ENCODE data around the gene TMEM121.

TMEM121 gene

DNA sequence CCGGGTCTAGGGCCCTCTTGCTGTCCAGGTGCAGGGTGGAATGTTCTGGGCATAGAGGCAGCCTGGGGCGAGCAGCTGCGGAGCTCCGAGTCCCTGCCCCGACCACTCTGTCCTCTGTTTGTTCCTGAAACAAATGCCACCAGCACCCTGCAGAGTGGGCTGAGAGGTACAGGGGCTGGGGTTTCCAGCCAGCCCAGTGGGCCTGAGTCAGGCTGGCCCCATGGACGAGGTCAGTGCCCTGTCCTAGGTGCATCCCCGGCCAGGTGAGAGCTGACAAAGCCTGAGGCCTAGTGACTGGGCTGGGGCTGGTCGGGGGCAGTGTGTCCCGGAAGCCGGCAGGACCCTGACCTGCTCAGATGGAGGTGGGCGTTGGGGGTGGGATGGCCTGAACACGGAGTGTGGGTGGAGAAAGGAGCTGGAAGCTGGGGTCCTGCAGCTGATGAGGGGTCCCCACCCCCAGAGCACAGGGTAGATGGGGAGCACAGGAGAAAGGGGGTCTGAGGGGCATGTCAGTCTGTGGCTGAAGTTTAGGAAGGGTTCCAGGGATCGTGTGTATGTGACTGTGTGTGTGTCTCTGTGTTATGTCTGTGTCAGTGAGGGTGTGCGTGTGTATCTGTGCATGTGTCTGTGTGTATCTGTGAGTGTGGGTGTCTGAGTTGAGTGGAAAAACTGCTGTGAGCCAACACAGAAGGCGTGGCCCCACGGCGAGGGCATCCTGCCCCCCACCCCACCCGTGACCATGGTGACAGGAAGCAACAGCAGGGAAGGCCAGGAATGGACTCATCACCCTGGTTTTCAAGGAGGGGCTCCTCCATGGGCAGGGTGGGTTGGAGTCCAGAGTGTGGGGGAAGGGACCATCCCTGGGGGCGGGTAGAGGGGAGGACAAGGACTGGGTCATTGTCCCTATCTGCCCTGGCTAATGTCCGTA lies 42.0 kb upstream of the TMEM121 start:
- no peak for TF ChIP-seq GATA2 (IDR thresholded peaks at IDR 0.05; ENCODE audit: low read depth, low read length)
- no peak for TF ChIP-seq GATA3 (IDR thresholded peaks at IDR 0.05; ENCODE audit: low read depth, low read length)

DNA sequence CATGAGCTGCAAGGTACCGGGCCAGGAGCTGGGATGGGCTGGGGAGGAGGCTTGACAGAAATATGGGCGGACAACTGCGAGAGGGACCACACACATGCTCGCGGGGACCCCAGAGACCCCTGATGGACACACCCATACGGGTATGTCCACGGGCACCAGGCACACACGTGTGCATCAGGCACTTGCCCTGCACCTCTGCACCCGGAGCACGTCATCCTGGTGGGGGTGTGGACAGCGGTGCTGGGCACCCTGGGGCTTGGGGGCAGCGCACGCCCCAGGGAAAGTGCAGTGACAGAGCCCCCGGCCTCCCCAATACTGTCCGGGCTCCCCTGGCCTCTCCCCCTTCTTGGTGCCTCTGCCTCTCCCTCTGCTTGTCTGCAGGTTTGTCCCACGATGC lies 41.4 kb upstream of the TMEM121 start:
- TF ChIP-seq GATA3 (IDR thresholded peaks at IDR 0.05; ENCODE audit: low read depth, low read length), result no peak
- no peak for TF ChIP-seq GATA2 (IDR thresholded peaks at IDR 0.05; ENCODE audit: low read depth, low read length)

DNA sequence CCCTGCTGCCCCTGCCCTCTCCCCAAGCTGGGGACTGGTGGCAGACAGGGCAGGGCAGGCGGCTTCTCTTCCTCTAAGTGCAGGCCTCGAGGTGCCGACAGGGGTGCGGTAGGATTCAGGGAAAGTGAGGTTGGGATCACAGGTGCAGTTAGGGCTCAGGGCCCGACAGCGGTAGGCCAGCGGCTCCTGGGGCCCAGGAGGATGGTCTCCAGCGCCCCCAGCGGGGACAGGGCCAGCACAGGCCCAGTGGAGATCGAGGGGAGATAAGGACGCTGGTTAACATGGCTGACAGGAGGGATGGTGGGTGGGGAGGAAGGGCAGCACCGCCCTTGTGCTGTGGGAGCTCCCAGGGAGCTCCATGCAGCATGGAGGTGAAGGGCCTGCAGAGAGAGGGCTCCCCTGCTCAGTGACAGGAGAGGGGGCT lies 40.6 kb upstream of the TMEM121 start:
- TF ChIP-seq GATA2 (IDR thresholded peaks at IDR 0.05; ENCODE audit: low read depth, low read length) (peak; percentile 100), GATA3 (IDR thresholded peaks at IDR 0.05; ENCODE audit: low read depth, low read length) (no peak)

DNA sequence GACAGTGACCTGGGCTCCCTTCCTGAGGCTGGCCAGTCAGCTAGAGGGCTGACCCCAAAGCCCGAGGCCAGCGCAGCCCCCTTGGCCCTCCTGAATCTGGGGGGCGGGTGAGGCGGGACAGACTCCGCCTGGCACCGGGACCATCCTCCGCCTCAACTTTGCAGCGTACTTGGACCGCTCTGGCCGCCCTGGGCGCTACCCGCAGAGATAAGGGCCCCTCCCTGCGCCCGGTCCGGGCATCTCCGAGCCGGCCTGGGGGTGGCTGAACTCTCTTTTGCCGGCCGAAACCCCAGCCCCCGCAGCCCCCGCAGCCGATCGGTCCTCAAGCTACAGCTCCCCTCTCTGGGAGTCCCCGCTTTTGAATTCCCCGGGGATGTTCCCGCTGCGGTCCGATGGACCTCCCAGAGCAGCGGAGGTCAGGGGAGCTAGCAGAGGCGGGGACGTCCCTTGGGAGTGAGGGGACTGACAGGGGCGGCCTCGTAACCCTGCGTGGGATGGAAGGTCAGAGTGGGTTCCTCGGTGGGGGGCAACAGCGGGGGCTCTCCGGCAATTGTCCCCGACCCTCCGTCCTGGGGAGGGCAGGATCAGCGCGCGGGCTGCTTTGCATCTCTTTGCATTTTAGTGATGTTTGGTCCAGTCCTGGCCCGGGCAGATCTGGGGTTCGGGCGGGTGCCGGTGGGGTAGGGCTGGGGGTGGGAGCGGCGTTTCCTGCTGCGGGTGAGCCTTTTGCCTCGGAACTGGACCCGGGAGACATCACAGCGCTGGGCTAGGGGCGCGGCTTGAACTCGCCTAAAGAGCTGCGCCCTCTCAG lies 40.0 kb upstream of the TMEM121 start, which contains the start of gene CRIP1:
CRIP1 (plus strand) TSS at position 724 of the 811 bp plus-strand sequence. CDS start 374 bp downstream, outside the sequence.
- no peak for TF ChIP-seq GATA3 (IDR thresholded peaks at IDR 0.05; ENCODE audit: low read depth, low read length)
- TF ChIP-seq GATA2 (IDR thresholded peaks at IDR 0.05; ENCODE audit: low read depth, low read length), result no peak

DNA sequence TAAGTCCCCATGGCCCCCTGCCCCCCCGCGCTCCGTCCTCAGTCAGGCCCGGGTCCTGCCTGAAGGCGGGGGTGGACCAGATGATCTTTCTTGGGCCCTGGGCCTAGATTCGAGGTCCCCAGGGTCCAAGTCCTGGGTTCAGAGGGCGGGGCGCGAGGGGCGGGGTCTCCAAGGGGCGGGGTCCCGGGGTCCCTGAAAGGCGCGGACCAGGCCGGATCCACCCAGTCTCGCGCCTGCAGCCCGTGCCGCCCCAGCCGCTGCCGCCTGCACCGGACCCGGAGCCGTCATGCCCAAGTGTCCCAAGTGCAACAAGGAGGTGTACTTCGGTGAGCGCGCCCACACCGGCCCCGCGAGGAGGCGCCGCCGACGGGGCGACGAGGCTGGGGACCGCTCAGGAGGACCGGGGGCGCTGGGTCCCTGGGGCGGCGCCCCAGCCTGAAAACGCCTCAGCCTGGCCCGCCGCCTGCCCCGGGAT lies 39.4 kb upstream of the TMEM121 start:
- no peak for TF ChIP-seq GATA3 (IDR thresholded peaks at IDR 0.05; ENCODE audit: low read depth, low read length)

DNA sequence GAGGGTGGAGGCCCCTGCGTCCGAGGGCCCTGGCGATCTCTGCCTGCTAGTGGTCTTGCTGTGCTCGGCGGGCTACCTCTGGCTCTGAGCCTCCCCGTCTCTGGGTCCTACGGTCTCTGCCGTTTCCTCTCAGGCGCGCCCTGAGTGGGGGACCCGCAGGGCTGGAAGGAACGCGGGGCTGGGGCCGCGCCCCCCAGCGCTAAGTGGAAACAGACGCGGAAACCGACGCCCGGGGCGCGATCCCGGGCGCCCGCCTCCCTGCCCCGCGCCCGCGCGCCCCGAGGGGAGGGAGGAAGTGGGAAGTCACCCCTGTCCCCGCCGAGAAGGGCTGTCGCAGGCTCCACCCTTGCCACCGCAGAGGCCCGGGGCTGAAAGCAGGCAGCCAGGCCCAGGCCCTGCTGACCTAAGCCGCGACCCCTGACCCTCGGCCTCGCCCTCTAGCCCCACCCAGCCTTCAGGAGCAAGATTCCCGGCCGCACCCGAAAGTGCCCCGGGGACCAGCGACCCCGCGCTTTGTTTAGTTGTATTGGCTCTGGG lies 38.9 kb upstream of the TMEM121 start:
- TF ChIP-seq GATA2 (IDR thresholded peaks at IDR 0.05; ENCODE audit: low read depth, low read length) (no peak), GATA3 (IDR thresholded peaks at IDR 0.05; ENCODE audit: low read depth, low read length) (no peak)

DNA sequence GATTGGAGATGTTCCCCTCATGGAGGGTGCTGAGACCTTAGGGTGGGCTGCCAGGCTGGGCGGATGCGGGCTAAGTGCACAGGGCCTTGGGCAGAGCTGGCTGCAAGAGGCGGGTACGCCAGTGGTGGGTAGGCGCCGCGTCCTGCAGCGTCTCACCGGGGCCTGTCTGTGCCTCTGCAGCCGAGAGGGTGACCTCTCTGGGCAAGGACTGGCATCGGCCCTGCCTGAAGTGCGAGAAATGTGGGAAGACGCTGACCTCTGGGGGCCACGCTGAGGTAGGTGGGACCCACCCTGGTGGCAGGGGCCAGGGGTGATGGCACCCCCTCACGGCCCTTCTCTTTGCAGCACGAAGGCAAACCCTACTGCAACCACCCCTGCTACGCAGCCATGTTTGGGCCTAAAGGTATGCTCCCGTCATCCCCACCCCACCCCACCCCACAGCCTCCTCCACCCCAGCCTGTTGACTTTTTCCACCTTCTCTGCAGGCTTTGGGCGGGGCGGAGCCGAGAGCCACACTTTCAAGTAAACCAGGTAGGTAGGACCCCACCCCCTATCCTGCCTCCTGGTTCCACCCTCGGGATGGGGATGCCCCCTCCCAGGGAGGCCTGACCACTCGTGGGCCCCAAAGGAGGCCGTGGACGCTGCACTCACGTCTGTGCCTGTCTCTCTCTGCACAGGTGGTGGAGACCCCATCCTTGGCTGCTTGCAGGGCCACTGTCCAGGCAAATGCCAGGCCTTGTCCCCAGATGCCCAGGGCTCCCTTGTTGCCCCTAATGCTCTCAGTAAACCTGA lies 38.2 kb upstream of the TMEM121 start:
- no peak for TF ChIP-seq GATA3 (IDR thresholded peaks at IDR 0.05; ENCODE audit: low read depth, low read length)
- TF ChIP-seq GATA2 (IDR thresholded peaks at IDR 0.05; ENCODE audit: low read depth, low read length), result no peak

DNA sequence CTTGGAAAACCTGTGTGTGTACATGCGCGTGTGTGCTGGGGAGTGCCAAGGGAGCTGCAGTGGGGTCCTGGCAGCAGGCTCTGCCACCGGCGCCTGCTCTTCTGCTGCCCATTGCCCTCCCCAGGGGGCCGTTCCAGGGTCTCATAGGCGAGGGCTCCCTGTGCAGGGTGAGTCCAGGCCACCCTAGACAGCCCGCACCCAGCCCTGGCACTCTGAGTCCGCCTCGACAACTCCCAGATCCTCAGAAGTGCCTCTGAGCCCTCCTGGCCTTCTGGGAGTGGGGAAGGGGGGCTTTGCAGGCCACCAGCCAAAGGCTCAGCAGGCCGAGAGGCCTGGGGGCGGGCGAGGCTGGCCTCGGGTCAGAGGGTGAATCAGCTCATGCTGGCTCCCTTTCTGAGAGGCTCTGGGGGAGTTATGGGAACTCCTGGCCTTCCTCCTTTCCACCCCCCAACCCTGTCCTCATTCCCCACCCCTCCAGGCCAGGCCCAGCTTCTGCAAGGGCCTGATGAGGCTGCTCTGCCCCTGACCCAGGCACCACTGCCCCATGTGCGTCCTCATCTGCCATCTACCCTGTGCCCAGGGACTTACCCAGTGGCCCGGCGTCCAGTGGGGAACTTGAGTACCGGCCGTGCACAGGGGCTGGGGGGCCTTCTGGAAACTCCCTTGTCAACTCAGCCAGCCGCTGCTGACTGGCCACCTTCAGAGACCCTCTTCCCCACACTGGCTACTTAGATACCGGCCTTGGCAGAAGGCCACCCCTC lies 37.4 kb upstream of the TMEM121 start:
- TF ChIP-seq GATA2 (IDR thresholded peaks at IDR 0.05; ENCODE audit: low read depth, low read length) (no peak), GATA3 (IDR thresholded peaks at IDR 0.05; ENCODE audit: low read depth, low read length) (no peak)

DNA sequence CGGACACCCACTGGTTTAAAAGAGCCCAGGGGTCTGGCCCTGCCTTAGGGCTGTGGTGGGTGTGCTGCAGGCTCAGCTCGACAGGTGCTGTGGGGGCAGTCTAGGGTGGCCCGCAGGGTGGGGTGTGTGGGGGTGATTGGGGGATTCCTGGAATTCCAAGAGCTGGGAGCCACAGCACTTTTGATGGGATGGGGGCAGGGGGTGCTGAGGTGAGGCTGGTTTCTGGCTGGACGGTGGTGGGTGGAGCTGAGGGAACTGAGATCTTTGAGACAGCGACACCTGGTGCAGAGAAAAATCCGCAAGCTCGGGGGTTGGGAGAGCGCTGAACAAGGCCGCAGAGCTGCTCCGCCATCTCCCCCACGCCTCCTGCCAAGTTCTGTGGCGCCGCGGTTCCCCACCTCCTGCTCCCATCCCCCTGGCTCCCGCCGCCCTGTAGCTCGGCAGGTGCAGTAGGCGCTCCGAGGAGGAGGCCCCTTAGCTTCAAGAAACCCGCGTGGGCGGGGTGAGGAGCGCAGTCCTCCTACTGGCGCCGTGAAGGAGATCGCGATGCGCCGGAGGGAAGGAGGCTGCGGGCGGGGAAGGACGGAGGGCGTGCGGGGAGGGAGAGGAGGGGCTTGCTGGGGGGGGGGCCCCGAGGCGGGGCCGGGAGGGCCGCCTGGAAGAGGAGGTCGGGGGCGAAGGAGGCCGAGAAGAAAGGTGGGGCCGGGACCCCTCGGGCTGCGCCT lies 36.7 kb upstream of the TMEM121 start:
- TF ChIP-seq GATA3 (IDR thresholded peaks at IDR 0.05; ENCODE audit: low read depth, low read length), result no peak
- no peak for TF ChIP-seq GATA2 (IDR thresholded peaks at IDR 0.05; ENCODE audit: low read depth, low read length)

DNA sequence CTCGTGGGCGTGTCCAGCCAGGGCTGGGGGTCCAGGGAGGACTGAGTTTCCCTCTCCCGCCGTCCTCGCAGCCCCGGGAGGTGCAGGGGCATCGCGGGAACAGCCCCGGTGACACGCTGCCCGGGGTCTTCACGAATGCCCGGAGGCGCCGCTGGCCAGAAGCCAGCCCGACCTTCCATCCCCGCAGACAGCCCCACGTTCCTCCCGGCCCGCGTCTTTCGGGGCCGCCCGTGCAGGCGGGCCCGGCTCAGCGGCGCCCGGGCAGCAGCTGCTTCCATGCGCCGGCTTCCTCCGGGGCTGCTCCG lies 36.2 kb upstream of the TMEM121 start:
- TF ChIP-seq GATA3 (IDR thresholded peaks at IDR 0.05; ENCODE audit: low read depth, low read length) (no peak), GATA2 (IDR thresholded peaks at IDR 0.05; ENCODE audit: low read depth, low read length) (no peak)

DNA sequence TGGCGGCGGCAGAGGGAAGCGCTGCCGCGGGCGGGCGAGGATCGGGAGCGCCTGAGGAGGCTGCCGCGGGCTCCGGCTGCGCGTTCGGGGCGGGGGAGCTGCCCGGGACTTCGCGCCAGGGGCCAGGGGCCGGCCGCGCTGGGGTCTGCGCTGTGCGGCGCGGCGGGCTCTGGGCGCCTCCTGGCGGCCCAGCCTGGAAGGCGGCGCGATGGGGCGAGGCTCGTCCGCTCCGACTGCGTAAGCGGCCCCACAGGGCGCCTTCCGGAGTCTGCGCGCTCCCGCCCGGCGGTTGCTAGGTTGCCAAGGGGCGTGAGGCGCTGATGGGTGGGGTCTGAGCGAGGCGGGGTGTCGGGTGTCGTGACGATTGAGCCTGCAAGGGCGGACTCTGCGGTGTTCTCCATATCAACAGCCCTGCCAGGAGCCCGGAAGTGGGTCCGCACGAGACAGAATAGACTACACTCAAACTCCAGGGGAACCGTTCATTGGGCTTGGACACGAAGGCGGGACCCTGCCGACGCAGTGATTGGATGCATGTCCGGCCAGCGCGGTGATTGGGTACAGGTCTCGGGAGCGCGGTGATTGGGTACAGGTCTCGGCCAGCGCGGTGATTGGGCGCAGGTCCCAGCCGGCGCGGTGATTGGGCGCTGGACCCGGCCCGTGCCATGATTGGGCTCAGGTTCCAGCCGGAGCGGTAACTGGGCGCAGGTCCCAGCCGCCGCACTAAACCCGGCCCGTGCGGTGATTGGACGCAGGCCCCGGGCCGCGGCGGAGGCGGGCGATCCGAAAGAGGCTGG lies 35.6 kb upstream of the TMEM121 start, which contains the start of gene TEDC1:
TEDC1 (plus strand) TSS at position 675 of the 794 bp plus-strand sequence. CDS start 130 bp downstream, outside the sequence.
- TF ChIP-seq GATA2 (IDR thresholded peaks at IDR 0.05; ENCODE audit: low read depth, low read length) (peak; percentile 22; the same call in 1 of the 2 replicates), GATA3 (IDR thresholded peaks at IDR 0.05; ENCODE audit: low read depth, low read length) (no peak)
